Erythroblast (primary cell): ENCODE data around the gene NEURL4.

Source experiments
- GATA1 ChIP-seq: IDR thresholded peaks from 2 replicates; pipeline ENCODE4 v1.6.1; 2011; ENCODE audit warnings: low read depth, mild to moderate bottlenecking, control low read depth, low read length, moderate library complexity
- POLR2A ChIP-seq: IDR thresholded peaks from 2 replicates; pipeline ENCODE4 v1.6.1; 2011; ENCODE audit warnings: mild to moderate bottlenecking, low read length

DNA sequence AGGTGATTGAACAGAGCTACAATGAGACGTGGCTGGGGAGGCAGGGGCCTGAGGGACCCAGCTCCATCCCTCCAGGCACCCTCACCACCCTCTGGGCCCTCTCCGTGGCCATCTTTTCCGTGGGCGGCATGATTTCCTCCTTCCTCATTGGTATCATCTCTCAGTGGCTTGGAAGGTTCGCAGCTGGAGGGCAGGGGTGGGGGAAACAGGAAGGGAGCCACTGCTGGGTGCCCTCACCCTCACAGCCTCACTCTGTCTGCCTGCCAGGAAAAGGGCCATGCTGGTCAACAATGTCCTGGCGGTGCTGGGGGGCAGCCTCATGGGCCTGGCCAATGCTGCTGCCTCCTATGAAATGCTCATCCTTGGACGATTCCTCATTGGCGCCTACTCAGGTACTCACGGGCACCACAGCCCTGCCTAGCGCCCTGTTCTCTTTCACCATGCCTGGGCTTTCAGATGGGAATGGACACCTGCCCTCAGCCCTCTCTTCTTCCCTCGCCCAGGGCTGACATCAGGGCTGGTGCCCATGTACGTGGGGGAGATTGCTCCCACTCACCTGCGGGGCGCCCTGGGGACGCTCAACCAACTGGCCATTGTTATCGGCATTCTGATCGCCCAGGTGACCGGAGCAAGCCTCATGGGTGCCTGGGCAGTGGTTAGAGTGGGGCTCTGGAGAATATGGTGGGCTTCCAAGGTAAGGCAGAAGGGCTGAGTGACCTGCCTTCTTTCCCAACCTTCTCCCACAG, 45.5 kb downstream of the NEURL4 start:
- TF ChIP-seq POLR2A (no peak), GATA1 (no peak)
